G401 (cell line): Measurements from ENCODE around the gene ETV7. TPM values are rescaled to one million over a fixed set of nuclear protein-coding genes. Genes with fewer than 3 reads are reported as not detected.
"Not testable (repeated sequence)": the region's sequence is repeated elsewhere in the genome, so short reads cannot be mapped to it uniquely, and the experiment has no call there.

Source experiments
- DNase-seq: peaks from one replicate; pipeline ENCODE4 v3.0.0-alpha.2; 2015; ENCODE audit warnings: low spot score
- in situ Hi-C: cut with HindIII; loops from 2 replicates; pipeline ENCODE4 v1.10.0; 2016; ENCODE audit warnings: low sequenced_read_pairs, mixed read lengths
- total RNA-seq: library from RNA; depleted of rRNA; stranded (reverse); fragments of >200 nt; shearing (Covaris generic); gene quantifications from 2 replicates; pipeline ENCODE4 v1.2.3, GENCODE V29; 2014

The ETV7 gene
- total RNA-seq, 1 experiment from 2014 or later, result 1.7 TPM

GRCh38 chr6:36368921-36369865, 18.3 kb downstream of the ETV7 start:
- DNase-seq, result no peak

GRCh38 chr6:36368421-36368820, 19.0 kb downstream of the ETV7 start:
- DNase-seq, result no peak
- in situ Hi-C loops, result no loop called here

More at GRCh38 chr6:36368921-36369865, 18.3 kb downstream of the ETV7 start:
- in situ Hi-C loops, result no loop called here

- no peak for DNase-seq
- in situ Hi-C loops, result no loop called here
These were observed 19.7 kb downstream of the ETV7 start for GRCh38 chr6:36367743-36368142.

GRCh38 chr6:36364669-36365479, 22.6 kb downstream of the ETV7 start:
- in situ Hi-C loops, result no loop called here
- no peak for DNase-seq

GRCh38 chr6:36364061-36364635, 23.3 kb downstream of the ETV7 start:
- in situ Hi-C loops, result not testable (repeated sequence)

GRCh38 chr6:36363371-36363752, 24.1 kb downstream of the ETV7 start:
- in situ Hi-C loops, DNase-seq: not testable (repeated sequence)

More at GRCh38 chr6:36364061-36364635, 23.3 kb downstream of the ETV7 start:
- not testable (repeated sequence) for DNase-seq

GRCh38 chr6:36362551-36363370, 24.7 kb downstream of the ETV7 start:
- in situ Hi-C loops, result no loop called here
- no peak for DNase-seq

- DNase-seq, result no peak
- in situ Hi-C loops, result no loop called here
These were observed 26.4 kb downstream of the ETV7 start for GRCh38 chr6:36361071-36361470.

- in situ Hi-C loops, result no loop called here
- DNase-seq, result peak; percentile 79
These were observed 27.0 kb downstream of the ETV7 start for GRCh38 chr6:36360241-36361054.

GRCh38 chr6:36358226-36358915, 29.1 kb downstream of the ETV7 start:
- in situ Hi-C loops, result no loop called here
- no peak for DNase-seq

GRCh38 chr6:36357872-36358225, 29.6 kb downstream of the ETV7 start:
- in situ Hi-C loops, result no loop called here
- DNase-seq, result no peak

- DNase-seq, result no peak
- in situ Hi-C loops, result no loop called here
These were observed 31.6 kb downstream of the ETV7 start for GRCh38 chr6:36355819-36356218.

- no peak for DNase-seq
- in situ Hi-C loops, result no loop called here
These were observed 34.0 kb downstream of the ETV7 start for GRCh38 chr6:36353411-36353915.

GRCh38 chr6:36352477-36353157, 34.9 kb downstream of the ETV7 start:
- no peak for DNase-seq
- in situ Hi-C loops, result no loop called here

- in situ Hi-C loops, result no loop called here
- DNase-seq, result no peak
These were observed 36.5 kb downstream of the ETV7 start for GRCh38 chr6:36350681-36351571.

- no peak for DNase-seq
- in situ Hi-C loops, result no loop called here
These were observed 37.4 kb downstream of the ETV7 start for GRCh38 chr6:36350082-36350481.
